Nucleus accumbens (tissue), 56 donors: ENCODE data around the gene FAM20C.
"Not testable (repeated sequence)": the region's sequence is repeated elsewhere in the genome, so short reads cannot be mapped to it uniquely, and the experiment has no call there.

Experiments used
- DNase-seq, 56 donors: peaks; one replicate each; lab custom pipeline; 2025; lab: John Stamatoyannopoulos, UW

FAM20C gene

DNA sequence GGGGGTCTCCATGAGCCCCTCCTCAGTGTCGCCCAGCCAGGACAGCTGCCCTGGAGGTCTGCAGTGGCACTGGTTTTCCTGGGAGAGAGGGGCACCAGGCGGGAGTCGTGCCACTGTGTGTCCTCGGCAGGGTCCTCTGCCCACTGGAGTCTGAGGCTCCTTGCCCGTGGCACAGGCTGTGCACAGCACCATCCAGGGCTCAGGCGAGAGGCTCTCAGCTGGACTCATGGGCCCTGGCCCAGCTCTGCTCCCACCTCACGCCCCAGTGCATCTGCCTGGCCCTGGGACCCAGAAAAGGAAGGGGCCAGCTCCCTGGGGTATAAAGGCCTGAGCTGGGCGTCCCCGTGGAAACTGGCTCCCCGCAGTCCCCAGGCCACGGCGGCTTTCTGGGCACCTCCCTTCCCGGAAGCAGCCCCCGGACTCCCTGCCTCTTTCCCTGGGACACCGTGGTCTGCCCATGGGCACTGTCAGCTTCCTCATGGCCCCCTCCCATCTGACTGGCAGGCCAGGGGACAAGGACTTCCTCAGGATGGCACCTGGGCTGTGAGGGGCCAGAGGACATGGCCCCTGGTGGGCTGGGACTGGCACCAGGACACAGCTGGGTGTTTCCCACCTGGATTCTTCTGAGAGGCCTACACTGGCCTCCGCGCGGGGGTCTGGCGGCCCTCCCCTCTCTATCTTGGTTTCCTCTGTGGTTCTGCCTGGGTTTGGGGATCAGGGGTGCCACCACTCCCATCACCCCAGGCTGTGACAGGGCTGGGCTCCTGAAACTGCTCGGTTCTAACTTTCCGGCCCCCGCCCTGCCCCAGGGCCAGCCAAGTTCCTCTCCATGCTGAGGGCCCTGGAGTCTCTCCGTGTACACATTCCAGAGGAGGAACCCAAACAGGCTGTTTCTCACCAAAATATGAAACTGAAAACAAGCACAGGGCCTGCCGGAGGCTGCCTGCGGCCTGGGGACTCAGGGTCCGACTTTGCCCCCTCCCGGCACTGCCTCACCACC, 103.1 kb downstream of the FAM20C start:
- DNase-seq: no peak

GRCh38 chr7:296373-296945, 104.1 kb downstream of the FAM20C start:
- DNase-seq: no peak

GRCh38 chr7:297141-297540, 104.8 kb downstream of the FAM20C start:
- not testable (repeated sequence) for DNase-seq

DNA sequence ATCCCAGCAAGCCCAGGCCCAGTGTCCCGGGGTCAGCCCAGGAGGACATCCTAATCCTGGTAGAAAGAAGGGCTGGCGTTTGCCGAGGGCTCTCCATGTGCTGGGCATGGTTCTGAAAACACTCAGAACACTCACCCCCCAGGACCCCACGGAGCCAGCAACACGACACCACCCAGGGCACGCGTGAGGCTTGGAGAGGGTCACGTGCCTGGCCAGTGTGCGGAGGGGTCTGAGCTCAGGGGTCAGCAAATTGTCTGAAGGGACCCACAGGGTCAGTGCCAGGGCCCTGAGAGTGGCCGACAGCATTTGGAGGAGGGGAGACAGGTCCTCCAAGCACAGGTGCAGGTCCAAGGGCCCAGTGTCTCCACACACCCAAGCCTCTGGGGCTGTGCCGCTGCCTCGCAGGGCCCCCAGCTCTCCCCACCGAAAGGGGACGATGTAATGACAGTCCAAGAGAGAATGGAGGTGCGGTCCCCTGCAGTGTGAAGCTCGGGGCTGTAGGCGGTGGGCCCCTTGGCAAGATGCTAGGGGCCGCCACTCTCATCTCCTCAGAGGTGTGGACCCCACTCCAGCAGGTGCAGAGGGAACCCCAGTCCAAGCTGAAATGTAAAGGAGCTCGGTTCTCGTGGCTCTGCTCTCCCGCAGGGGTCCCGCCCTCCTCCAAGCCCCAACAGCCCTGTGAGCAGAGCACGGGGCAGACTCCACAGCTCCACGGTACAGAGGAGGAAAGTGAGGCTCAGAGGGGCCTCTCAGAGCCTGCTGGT, 105.4 kb downstream of the FAM20C start:
- no peak for DNase-seq

DNA sequence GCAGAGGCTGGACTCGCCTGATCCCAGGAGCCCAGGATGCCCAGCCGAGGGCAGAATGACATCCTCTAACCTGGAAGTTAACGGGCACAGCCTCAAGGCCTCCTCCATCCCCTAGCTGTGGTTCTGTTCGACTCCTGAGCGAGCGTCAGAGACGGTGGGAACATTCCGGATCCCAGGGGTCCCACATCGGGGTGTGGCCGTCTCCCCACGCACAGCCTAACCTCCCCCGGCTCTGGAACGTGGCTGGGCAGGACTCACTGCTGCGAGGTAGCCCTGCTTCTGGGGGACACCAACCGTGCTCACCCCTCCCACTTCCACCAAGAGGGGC, 106.0 kb downstream of the FAM20C start:
- no peak for DNase-seq

GRCh38 chr7:298743-299142, 106.4 kb downstream of the FAM20C start:
- DNase-seq: no peak

DNA sequence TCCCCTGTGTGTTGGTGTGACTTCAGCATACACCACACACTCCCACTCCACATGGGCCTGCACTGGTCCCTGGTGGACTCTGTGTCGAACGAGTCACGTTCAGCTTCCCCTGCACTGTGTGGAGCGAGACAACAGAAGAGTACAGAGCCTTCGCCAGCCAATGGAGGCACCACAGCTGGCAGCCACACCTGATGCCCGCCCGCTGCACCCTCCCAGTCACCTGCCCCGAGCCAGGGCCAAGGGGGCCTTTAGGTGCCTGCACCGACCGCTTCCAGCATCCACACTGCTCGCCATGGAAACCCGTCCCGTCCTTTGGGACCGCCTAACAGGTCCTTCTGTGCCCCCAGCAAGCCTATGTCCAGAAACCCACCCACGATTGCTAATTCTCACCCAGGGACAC, 106.8 kb downstream of the FAM20C start:
- no peak for DNase-seq

GRCh38 chr7:299628-300027, 107.3 kb downstream of the FAM20C start:
- no peak for DNase-seq

- no peak for DNase-seq
Measured at GRCh38 chr7:300048-300447, 107.7 kb downstream of the FAM20C start.

DNA sequence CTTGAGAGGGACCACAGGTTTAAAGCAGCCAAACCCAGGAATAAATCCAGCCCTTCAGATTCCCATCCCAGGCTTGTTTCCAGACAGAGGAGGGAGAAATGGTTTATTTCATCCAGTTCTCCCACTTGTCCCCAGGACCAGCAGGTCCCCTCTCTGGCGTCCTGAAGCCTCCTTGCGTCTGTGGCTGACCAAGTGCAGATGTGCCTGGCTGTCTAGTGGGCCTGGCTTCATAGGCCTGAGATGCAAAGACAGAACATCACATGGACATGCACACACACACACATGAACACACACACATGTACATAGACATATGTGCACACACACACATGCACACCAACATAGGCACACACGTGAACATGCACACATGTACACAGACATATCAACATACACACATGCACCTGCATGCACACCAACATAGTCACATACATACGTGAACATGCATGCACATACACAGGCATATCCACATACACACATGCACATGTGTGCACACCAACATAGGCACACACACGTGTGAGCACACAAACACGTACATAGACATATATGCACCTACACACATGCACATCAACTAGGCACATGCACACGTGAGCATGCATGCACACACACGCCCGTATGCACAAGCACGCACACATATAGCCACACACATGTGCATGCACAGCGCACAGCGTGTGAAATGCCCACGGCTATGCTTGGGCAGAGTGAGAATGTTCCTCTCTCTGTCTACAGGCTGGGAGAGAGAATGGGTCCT, 108.3 kb downstream of the FAM20C start:
- no peak for DNase-seq

DNA sequence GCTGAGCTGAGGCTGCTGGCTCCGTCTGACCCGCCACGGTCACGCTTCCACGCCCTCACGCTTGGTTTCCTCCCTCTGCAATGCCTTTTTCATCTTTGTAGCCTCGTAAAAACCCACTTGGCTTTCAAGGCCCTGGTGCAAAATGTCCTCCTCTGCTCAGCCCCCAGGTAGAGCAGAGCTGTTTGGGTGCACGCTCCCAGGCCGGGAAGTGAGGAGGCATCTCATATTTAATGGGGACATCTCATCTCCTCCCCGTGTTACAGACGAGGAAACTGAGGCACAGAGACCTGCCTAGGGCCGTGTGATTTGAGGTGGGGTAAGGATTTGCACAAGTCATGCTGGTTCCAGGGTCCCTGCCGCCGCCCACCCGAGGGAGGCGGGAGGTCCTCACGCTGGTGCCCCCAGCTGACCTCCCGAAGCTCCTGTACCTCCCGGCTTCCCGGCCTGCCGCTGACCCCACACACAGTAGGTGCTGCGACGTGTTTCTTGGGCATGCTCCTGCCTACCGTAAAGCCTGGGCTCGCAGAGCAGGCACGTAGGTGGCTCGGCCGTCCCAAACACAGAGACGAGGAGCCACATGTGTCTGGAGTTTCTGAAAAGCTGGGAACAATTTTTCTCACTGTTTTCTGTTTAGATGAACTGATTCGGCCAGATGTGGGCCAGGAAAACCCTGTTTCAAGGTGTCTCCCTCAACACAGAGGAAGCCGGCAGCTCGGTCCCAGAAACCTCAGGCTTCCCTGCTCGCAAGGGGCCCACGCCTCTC, 109.1 kb downstream of the FAM20C start:
- no peak for DNase-seq

DNA sequence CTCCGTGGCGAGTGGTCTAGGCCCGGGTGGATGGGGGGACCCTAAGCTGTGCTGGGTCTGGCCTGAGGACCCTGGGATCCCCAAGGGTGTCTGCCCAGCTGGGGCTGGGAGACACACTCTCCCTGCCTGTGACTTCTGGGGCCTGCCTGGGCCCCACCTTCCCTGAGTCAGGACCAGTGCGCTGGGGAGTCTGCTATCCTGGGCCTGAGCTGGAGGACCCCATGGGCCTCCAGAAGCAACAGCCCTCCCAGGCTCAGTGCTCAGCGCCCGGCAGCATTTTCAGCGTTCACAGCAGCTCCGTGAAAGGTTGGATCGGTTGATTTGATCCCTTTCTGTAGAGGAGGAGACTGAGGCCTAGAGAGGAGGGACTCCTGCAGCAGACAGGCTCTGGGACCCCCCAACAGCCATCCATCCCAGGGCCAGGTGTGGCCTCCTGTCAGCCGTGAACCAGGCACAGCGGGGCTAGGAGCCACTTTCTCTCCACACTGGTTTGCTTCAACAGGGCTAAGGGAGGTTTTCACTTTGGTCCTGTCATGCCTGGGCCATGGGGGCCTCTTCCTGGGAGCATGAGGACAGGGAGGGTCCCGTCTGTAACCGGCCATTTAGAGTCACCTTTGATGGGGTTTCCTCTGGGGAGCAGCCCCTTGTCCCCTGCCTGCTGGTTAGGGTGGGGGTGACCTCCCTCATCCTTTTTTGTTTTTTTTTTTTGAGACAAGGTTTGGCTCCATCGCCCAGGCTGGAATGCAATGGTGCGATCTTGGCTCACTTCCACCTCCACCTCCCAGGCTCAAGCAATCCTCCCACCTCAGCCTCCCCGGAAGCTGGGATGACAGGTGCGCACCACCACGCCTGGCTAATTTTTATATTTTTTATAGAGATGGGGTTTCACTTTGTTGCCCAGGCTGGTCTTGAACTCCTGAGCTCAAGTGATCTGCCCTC, 110.0 kb downstream of the FAM20C start:
- DNase-seq: no peak

DNA sequence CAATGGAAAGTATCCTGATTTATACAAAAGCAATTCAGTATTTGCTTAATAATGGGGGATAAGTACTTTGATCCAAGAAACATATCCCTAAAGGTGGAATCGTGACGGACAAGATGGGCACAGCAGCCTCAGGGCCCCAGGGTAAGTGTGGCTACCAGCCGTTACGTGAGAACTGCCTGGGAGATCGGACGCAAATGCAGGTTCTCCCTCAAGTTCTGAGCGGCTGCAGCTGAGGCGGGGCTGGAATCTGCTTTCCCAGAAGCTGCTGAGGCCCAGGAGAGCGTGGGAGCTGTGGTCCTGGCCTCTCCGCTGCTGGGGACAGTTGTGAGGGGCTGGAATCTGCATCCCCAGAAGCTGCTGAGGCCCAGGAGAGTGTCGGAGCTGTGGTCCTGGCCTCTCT, 111.1 kb downstream of the FAM20C start:
- no peak for DNase-seq

- no peak for DNase-seq
Measured at GRCh38 chr7:303884-304573, 111.7 kb downstream of the FAM20C start.

DNA sequence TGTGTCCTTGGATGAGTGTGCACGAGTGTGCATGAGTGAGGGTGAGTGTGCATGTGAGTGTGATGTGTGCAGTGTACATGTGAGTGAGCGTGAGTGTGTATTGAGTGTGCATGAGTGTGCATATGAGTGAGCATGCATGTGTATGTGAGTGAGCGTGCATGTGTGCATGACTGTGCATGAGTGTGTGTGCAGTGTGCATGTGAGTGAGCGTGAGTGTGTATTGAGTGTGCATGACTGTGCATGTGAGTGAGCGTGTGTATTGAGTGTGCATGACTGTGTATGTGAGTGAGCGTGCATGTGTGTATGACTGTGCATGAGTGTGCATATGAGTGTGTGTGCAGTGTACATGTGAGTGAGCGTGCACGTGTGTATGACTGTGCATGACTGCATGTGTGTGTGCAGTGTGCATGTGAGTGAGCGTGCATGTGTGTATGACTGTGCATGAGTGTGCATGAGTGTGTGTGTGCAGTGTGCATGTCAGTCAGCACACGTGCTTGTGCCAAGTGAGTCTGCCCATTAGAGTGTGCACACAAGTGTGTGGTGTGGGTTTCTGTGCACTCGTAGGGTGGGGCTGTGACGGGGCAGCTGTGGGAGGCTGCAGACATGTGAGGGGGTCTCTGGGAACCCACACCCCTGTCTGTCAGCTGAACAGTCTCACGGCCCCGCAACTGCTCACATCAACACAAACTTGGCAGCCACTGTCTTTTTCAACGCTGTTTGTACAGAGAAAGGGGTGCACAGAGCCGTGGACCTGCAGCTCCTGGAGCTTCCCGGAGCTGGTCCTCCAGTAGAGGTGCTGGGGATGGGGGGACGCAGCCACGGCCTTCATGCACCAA, 112.4 kb downstream of the FAM20C start:
- no peak for DNase-seq

DNA sequence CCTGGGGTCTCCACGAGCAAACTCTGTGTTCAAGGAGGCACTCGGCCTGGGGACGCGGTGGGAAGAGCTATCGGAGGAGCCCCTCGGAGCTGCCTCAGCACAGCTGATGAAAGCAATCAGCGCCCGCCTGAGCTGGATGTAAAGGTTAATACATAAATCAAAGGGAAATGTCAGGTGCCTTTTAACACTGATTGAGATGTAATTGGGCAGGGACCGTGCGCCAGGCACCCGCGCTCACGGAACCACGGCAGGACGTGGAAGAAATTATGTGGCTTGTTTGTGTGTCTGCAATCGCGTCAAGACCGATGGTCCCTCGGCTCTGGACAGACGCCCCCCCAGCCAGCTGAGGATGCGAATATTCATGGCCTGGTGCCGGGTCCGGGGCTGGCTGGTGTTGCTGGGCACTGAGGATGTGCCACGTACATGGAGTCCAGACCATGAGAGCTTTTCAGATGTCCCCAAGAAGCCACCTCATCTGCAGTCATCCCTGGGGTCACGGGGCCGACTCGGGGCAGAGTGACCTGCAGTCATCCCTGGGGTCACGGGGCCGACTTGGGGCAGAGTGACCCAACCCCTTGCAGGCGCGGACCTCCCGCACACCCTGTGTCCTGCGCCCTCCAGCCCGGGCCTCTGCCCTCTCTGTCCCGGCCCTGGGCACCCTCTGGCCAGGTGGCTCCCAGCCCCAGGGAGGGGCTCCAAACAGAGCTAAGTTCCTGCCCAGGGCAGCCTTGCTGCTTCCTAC, 113.2 kb downstream of the FAM20C start:
- no peak for DNase-seq

DNA sequence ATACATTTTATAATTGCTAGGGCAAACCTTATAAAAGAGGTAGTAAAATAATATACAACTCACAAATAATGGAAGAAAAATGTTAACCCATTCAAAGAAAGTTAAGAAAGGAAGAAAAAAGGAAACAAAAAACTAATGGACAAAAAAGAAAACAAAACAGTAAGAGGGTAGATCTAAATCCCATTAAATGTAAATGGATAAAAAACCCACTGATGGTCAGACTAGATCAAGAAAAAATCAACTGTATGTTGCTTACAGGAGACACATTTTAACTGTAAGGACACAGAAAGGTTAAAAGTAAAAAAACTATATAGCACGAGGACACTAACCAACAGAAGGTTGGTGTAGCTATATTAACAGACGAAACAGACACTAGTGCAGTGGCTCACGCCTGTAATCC, 115.6 kb downstream of the FAM20C start:
- DNase-seq: no peak
